K562 (cell line): Measurements from ENCODE around the gene QSOX2. TPM values are rescaled to one million over a fixed set of nuclear protein-coding genes. Genes with fewer than 3 reads are reported as not detected.

ENCODE experiments used
- CC2D1A ChIP-seq: fragments of 450-650 bp; IDR thresholded peaks from 2 replicates; pipeline ENCODE4 v1.6.1; 2017; ENCODE audit warnings: mild to moderate bottlenecking
- CREB1 ChIP-seq, 2 experiments: sonication (generic) in 1 of 2; formaldehyde crosslinking in 1 of 2; IDR thresholded peaks; 2 replicates each; pipeline versions ENCODE4 v1.6.1 to v1.8.0; 2012 to 2022; ENCODE audit warnings: inconsistent platforms in 1 of 2, mild to moderate bottlenecking in 1 of 2, missing genetic modification reagents in 1 of 2, moderate library complexity in 1 of 2
- TAF7 ChIP-seq: fragments of 450-650 bp; IDR thresholded peaks from 2 replicates; pipeline ENCODE4 v1.6.1; 2016; ENCODE audit warnings: missing genetic modification characterization, missing compliant biosample characterization
- polyA plus RNA-seq, 8 experiments: library from polyadenylated mRNA; depleted of rRNA in 4 of 8; stranded (reverse) in 5 of 8; unstranded in 3 of 8; fragments of >200 nt; fragmentation: Nextera tagmentation in 2 of 8; fragmentation: Illumina TruSeq in 1 of 8; extraction: Ambion mirVana in 2 of 8; extraction: Trizol in 1 of 8; gene quantifications; 2 replicates each; pipeline versions ENCODE4 v1.2.1 to v1.2.3, GENCODE V29; 2011 to 2014; ENCODE audit warnings: inconsistent platforms in 1 of 8, missing spikeins in 1 of 8
- total RNA-seq, 7 experiments: library from RNA; depleted of rRNA in 6 of 7; stranded (reverse); fragments of >200 nt in 6 of 7; fragmentation: Illumina TruSeq in 2 of 7; extraction: Trizol in 2 of 7; gene quantifications; 2 replicates each; pipeline versions ENCODE4 v1.2.1 to v1.2.3, GENCODE V29; 2011 to 2021; ENCODE audit warnings: low replicate concordance in 1 of 7
- TF ChIP-seq, protein P1 (sequence below): fragments of 250-450 bp; sonication (Bioruptor Pico); IDR thresholded peaks from 2 replicates; pipeline ENCODE4 v1.4.0; 2020
- TF ChIP-seq, protein P2 (sequence below), 2 experiments: fragments of 200-800 bp in 1 of 2; sonication (Bioruptor generic) in 1 of 2; sonication (generic) in 1 of 2; formaldehyde crosslinking in 1 of 2; IDR thresholded peaks in 1 of 2; conservative IDR thresholded peaks in 1 of 2; 2 replicates each; pipeline versions ENCODE4 v1.5.0 to v1.6.1; 2016 to 2020; ENCODE audit warnings: missing compliant biosample characterization in 1 of 2, missing genetic modification characterization in 1 of 2, missing genetic modification reagents in 1 of 2
- TF ChIP-seq, protein P3 (sequence below): fragments of 250-450 bp; sonication (Bioruptor Pico); IDR thresholded peaks from 2 replicates; pipeline ENCODE4 v1.9.0; 2021; ENCODE audit warnings: mild to moderate bottlenecking, inconsistent platforms
- TF ChIP-seq, protein P4 (sequence below): sonication (generic); formaldehyde crosslinking; IDR thresholded peaks from 2 replicates; pipeline ENCODE4 v1.8.0; 2022; ENCODE audit warnings: mild to moderate bottlenecking, missing genetic modification reagents

The QSOX2 gene
- total and polyA plus RNA-seq, 9 of the 15 experiments (the other 6 are each of a cell fraction or from before 2014, with no cell fraction given), result 0.51 to 23.7 (median 12.7) TPM

DNA sequence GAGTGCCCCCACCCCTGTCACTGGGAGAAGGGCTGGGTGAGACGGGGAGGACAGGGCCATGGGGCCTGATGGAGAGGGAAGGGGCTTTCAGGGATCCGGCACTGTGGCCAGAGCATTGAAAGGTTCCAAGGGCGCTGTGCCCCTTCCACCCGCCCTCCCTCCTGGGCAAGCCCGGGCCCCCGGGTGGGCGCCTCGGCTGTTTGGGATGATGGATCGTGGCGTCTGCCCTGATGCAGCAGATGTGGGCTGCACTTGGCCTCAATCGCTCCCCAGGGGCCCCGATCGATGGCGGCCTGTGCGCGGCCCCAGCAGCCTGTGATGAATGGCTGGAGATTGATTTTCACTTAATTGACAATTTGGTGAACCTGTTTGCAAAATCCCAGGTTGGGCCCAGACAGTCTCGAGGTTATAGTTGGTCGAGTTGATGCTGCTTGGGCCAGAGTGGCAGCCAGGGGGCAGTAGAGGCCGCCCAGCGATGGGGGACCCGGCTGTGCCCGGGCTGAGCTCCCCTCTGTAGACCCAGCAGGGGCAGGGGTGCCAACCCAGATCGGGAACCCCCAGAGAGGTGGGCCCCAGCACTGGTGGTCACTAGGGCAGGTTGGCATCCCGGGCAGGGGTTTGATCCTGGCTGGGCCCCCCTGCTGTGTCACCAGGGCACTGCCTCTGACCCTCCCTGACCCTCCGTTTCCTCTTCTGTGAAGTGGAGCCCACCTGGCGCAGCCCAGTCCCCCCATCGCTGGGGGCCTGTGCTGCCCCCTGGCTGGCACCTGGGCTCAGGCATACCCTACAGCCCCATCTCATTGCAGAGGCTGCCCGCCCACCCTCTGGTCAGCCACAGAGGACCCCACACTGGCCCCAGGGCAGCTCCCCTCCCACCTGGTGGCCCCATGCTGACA, 75.4 kb downstream of the QSOX2 start (continued):
- TF ChIP-seq, protein P1, sequence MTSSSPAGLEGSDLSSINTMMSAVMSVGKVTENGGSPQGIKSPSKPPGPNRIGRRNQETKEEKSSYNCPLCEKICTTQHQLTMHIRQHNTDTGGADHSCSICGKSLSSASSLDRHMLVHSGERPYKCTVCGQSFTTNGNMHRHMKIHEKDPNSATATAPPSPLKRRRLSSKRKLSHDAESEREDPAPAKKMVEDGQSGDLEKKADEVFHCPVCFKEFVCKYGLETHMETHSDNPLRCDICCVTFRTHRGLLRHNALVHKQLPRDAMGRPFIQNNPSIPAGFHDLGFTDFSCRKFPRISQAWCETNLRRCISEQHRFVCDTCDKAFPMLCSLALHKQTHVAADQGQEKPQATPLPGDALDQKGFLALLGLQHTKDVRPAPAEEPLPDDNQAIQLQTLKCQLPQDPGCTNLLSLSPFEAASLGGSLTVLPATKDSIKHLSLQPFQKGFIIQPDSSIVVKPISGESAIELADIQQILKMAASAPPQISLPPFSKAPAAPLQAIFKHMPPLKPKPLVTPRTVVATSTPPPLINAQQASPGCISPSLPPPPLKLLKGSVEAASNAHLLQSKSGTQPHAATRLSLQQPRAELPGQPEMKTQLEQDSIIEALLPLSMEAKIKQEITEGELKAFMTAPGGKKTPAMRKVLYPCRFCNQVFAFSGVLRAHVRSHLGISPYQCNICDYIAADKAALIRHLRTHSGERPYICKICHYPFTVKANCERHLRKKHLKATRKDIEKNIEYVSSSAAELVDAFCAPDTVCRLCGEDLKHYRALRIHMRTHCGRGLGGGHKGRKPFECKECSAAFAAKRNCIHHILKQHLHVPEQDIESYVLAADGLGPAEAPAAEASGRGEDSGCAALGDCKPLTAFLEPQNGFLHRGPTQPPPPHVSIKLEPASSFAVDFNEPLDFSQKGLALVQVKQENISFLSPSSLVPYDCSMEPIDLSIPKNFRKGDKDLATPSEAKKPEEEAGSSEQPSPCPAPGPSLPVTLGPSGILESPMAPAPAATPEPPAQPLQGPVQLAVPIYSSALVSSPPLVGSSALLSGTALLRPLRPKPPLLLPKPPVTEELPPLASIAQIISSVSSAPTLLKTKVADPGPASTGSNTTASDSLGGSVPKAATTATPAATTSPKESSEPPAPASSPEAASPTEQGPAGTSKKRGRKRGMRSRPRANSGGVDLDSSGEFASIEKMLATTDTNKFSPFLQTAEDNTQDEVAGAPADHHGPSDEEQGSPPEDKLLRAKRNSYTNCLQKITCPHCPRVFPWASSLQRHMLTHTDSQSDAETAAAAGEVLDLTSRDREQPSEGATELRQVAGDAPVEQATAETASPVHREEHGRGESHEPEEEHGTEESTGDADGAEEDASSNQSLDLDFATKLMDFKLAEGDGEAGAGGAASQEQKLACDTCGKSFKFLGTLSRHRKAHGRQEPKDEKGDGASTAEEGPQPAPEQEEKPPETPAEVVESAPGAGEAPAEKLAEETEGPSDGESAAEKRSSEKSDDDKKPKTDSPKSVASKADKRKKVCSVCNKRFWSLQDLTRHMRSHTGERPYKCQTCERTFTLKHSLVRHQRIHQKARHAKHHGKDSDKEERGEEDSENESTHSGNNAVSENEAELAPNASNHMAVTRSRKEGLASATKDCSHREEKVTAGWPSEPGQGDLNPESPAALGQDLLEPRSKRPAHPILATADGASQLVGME (CRISPR knock-in tag), result no peak
- TF ChIP-seq, protein P2, sequence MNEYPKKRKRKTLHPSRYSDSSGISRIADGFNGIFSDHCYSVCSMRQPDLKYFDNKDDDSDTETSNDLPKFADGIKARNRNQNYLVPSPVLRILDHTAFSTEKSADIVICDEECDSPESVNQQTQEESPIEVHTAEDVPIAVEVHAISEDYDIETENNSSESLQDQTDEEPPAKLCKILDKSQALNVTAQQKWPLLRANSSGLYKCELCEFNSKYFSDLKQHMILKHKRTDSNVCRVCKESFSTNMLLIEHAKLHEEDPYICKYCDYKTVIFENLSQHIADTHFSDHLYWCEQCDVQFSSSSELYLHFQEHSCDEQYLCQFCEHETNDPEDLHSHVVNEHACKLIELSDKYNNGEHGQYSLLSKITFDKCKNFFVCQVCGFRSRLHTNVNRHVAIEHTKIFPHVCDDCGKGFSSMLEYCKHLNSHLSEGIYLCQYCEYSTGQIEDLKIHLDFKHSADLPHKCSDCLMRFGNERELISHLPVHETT (CRISPR knock-in tag; conservative IDR thresholded peaks at IDR 0.05 in 1 of 2, IDR thresholded peaks at IDR 0.05 in 1 of 2), result no peak
- TF ChIP-seq, protein P3, sequence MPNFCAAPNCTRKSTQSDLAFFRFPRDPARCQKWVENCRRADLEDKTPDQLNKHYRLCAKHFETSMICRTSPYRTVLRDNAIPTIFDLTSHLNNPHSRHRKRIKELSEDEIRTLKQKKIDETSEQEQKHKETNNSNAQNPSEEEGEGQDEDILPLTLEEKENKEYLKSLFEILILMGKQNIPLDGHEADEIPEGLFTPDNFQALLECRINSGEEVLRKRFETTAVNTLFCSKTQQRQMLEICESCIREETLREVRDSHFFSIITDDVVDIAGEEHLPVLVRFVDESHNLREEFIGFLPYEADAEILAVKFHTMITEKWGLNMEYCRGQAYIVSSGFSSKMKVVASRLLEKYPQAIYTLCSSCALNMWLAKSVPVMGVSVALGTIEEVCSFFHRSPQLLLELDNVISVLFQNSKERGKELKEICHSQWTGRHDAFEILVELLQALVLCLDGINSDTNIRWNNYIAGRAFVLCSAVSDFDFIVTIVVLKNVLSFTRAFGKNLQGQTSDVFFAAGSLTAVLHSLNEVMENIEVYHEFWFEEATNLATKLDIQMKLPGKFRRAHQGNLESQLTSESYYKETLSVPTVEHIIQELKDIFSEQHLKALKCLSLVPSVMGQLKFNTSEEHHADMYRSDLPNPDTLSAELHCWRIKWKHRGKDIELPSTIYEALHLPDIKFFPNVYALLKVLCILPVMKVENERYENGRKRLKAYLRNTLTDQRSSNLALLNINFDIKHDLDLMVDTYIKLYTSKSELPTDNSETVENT, result no peak
- TF ChIP-seq, protein P4, sequence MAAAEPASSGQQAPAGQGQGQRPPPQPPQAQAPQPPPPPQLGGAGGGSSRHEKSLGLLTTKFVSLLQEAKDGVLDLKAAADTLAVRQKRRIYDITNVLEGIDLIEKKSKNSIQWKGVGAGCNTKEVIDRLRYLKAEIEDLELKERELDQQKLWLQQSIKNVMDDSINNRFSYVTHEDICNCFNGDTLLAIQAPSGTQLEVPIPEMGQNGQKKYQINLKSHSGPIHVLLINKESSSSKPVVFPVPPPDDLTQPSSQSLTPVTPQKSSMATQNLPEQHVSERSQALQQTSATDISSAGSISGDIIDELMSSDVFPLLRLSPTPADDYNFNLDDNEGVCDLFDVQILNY (CRISPR knock-in tag), result no peak
- TF ChIP-seq CREB1 (IDR thresholded peaks at IDR 0.05) (no peak), CREB1 (CRISPR knock-in tag; IDR thresholded peaks at IDR 0.05) (no peak), CC2D1A (peak; percentile 80), TAF7 (tag) (no peak)
